ENCODE measurements around the gene CADM2.
"Not testable (repeated sequence)": the region's sequence is repeated elsewhere in the genome, so short reads cannot be mapped to it uniquely, and the experiment has no call there.

Gene CADM2

GRCh38 chr3:85846940-85847339 lies 888.2 kb downstream of the CADM2 start:
- no peak for DNase-seq

GRCh38 chr3:85851071-85851470 lies 892.3 kb downstream of the CADM2 start:
- DNase-seq, result no peak

GRCh38 chr3:85853805-85854204 lies 895.0 kb downstream of the CADM2 start:
- no peak for DNase-seq

- no peak for DNase-seq
Observed at GRCh38 chr3:85862893-85863455, 904.2 kb downstream of the CADM2 start.

GRCh38 chr3:85864896-85865295 lies 906.1 kb downstream of the CADM2 start:
- DNase-seq, result no peak

- DNase-seq, result no peak
Observed at GRCh38 chr3:85867072-85867471, 908.3 kb downstream of the CADM2 start.

- DNase-seq, result peak; percentile 5
Observed at GRCh38 chr3:85875589-85875988, 916.8 kb downstream of the CADM2 start.

GRCh38 chr3:85877631-85878030 lies 918.8 kb downstream of the CADM2 start:
- DNase-seq, result no peak

- DNase-seq, result no peak
Observed at GRCh38 chr3:85881833-85882393, 923.1 kb downstream of the CADM2 start.

- no peak for DNase-seq
Observed at GRCh38 chr3:85890043-85890555, 931.3 kb downstream of the CADM2 start.

GRCh38 chr3:85903434-85903833 lies 944.6 kb downstream of the CADM2 start:
- DNase-seq, result no peak

- no peak for DNase-seq
Observed at GRCh38 chr3:85912980-85913379, 954.2 kb downstream of the CADM2 start.

- DNase-seq, result no peak
Observed at GRCh38 chr3:85922374-85922773, 963.6 kb downstream of the CADM2 start.

GRCh38 chr3:85930718-85931117 lies 971.9 kb downstream of the CADM2 start:
- no peak for DNase-seq

GRCh38 chr3:85933326-85933725 lies 974.5 kb downstream of the CADM2 start:
- DNase-seq, result no peak

GRCh38 chr3:85935171-85935570 lies 976.4 kb downstream of the CADM2 start:
- DNase-seq, result no peak

GRCh38 chr3:85939074-85939482 lies 980.3 kb downstream of the CADM2 start:
- no peak for DNase-seq

- DNase-seq, result no peak
Observed at GRCh38 chr3:85950435-85950834, 991.6 kb downstream of the CADM2 start.

GRCh38 chr3:85960793-85961192 lies 1002.0 kb downstream of the CADM2 start:
- DNase-seq, result no peak

GRCh38 chr3:85977615-85978338 lies 1019.0 kb downstream of the CADM2 start:
- no peak for DNase-seq

- DNase-seq, result no peak
Observed at GRCh38 chr3:85979034-85979433, 1020.2 kb downstream of the CADM2 start.

- DNase-seq, result not testable (repeated sequence)
Observed at GRCh38 chr3:85989581-85989980, 1030.8 kb downstream of the CADM2 start.

- no peak for DNase-seq
Observed at GRCh38 chr3:86029590-86029989, 1070.8 kb downstream of the CADM2 start.

- no peak for DNase-seq
Observed at GRCh38 chr3:86037916-86038315, 1079.1 kb downstream of the CADM2 start.
